ENCODE results near the gene KRT5. TPM values are rescaled to one million over a fixed set of nuclear protein-coding genes. Genes with fewer than 3 reads are reported as not detected.

Gene KRT5
- polyA plus RNA-seq, 3 donors: 0.04 TPM; not detected in 2

DNA sequence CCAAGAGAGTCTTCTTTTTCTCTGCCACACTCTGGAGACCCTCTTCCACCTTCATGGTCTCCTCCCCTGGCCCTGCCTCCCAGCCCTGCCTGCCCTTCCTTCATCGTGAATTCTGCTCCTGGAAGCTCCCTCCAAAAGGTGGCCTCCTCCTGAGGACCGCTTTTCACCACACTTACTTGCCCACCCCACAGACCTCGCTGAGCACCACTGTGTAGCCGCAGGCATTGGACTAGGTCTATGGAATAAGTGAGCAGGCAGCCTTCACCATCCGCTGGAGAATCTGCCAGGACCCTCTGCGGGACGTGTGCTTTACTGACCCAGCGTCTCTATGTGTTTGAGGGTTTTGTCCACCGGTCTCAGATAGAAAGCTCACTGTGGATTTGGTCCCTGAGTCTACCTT, 9.7 kb upstream of the KRT5 start:
- Histone ChIP-seq H3K4me2 (replicated peaks; ENCODE audit: extremely low read depth, low read length, poor library complexity, severe bottlenecking) (no peak overlapping the region), H3K36me3 (replicated peaks in 1 of 2; ENCODE audit: control insufficient read depth in 1 of 2, insufficient read depth in 2 of 2, low read length in 2 of 2) (no peaks in the 10 kb centered on the region), H3K4me1 (ENCODE audit: control insufficient read depth in 1 of 2, insufficient read depth in 2 of 2, low read length in 2 of 2) (peaks cover 10 to 18% of the 10 kb centered on the region in 2 donors), H3K9me3 (replicated peaks in 1 of 2; ENCODE audit: control insufficient read depth in 1 of 2, insufficient read depth in 1 of 2, low read length in 2 of 2) (no peaks in the 10 kb centered on the region), H3K79me2 (ENCODE audit: insufficient read depth, low read length) (no peaks in the 10 kb centered on the region), H3K9ac (ENCODE audit: insufficient read depth, low read length, poor library complexity, severe bottlenecking) (no peak overlapping the region), H3K27ac (ENCODE audit: low read depth in 1 of 2, low read length in 2 of 2) (no peak overlapping the region), H2AFZ (ENCODE audit: insufficient read depth, low read depth, low read length, poor library complexity, severe bottlenecking) (no peak overlapping the region), H3K27me3 (ENCODE audit: control insufficient read depth in 2 of 2, insufficient read depth in 2 of 2, low read length in 2 of 2) (no peaks in the 10 kb centered on the region), H4K20me1 (ENCODE audit: insufficient read depth, low read length) (no peaks in the 10 kb centered on the region), H3K4me3 (replicated peaks in 1 of 3; ENCODE audit: low read depth in 2 of 3, low read length in 3 of 3) (no peak overlapping the region)
- Mint-ChIP-seq H3K27ac (peak overlapping the region in 2 of 7 donors; percentile 14 to 47), H3K4me3 (no peak overlapping the region), H3K36me3 (no peaks in the 10 kb centered on the region), H3K27me3 (ENCODE audit: low read depth in 3 of 3) (peaks cover 0 to 6% (median 0%) of the 10 kb centered on the region in 3 donors), H3K4me1 (peaks cover 14% of the 10 kb centered on the region), H3K9me3 (peaks cover 0 to 1% (median 0%) of the 10 kb centered on the region in 7 donors)
- intact Hi-C loops (cut with micrococcal nuclease): no loop called here
- 100% methylated on average over 1 of the region's 9 CpGs for whole genome bisulfite sequencing (ENCODE audit: insufficient coverage)
- no peak for DNase-seq
- TF ChIP-seq CTCF (IDR thresholded peaks at IDR 0.05): no peak

DNA sequence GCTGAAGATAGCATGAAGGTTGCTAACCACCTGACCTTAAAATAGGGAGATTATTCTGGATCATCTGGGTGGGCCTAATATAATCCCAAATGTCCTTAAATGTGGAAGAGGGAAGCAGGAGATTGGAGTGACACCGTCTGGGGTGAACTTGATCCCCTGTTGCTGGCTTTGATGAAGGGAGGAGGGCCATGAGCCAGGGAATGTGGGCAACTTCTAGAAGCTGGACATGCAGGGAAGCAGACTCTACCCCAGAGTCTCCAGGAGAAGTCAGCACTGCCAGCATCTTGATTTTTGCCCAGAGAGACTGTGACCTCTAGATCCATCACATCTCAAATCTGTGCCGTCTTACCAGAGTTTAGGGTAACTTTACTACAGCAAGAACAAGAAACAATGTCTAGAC, 9.2 kb upstream of the KRT5 start:
- H3K27ac ChIP-seq (ENCODE audit: low read depth in 1 of 2, low read length in 2 of 2): no peak overlapping the region
- H4K20me1 ChIP-seq (ENCODE audit: insufficient read depth, low read length): no peaks in the 10 kb centered on the region
- H3K36me3 Mint-ChIP-seq: no peaks in the 10 kb centered on the region
- no peak overlapping the region for H3K9ac ChIP-seq (ENCODE audit: insufficient read depth, low read length, poor library complexity, severe bottlenecking)
- intact Hi-C loops (cut with micrococcal nuclease): no loop called here
- no peak overlapping the region for H3K4me2 ChIP-seq (replicated peaks; ENCODE audit: extremely low read depth, low read length, poor library complexity, severe bottlenecking)
- H3K27ac Mint-ChIP-seq: peak overlapping the region in 1 of 7 donors; percentile 47
- no peak for TF ChIP-seq CTCF (IDR thresholded peaks at IDR 0.05)
- peaks cover 14% of the 10 kb centered on the region for H3K4me1 Mint-ChIP-seq
- H3K4me3 Mint-ChIP-seq: no peak overlapping the region
- H3K4me3 ChIP-seq (replicated peaks in 1 of 3; ENCODE audit: low read depth in 2 of 3, low read length in 3 of 3): no peak overlapping the region
- no peaks in the 10 kb centered on the region for H3K79me2 ChIP-seq (ENCODE audit: insufficient read depth, low read length)
- peaks cover 0 to 1% (median 0%) of the 10 kb centered on the region in 7 donors for H3K9me3 Mint-ChIP-seq
- H3K4me1 ChIP-seq (ENCODE audit: control insufficient read depth in 1 of 2, insufficient read depth in 2 of 2, low read length in 2 of 2): peaks cover 10 to 18% of the 10 kb centered on the region in 2 donors
- DNase-seq: no peak
- no peak overlapping the region for H2AFZ ChIP-seq (ENCODE audit: insufficient read depth, low read depth, low read length, poor library complexity, severe bottlenecking)
- no peaks in the 10 kb centered on the region for H3K36me3 ChIP-seq (replicated peaks in 1 of 2; ENCODE audit: control insufficient read depth in 1 of 2, insufficient read depth in 2 of 2, low read length in 2 of 2)
- H3K27me3 ChIP-seq (ENCODE audit: control insufficient read depth in 2 of 2, insufficient read depth in 2 of 2, low read length in 2 of 2): no peaks in the 10 kb centered on the region
- peaks cover 0 to 6% (median 0%) of the 10 kb centered on the region in 3 donors for H3K27me3 Mint-ChIP-seq (ENCODE audit: low read depth in 3 of 3)
- no peaks in the 10 kb centered on the region for H3K9me3 ChIP-seq (replicated peaks in 1 of 2; ENCODE audit: control insufficient read depth in 1 of 2, insufficient read depth in 1 of 2, low read length in 2 of 2)
- WGBS (ENCODE audit: insufficient coverage): 100% methylated on average over 1 of the region's 2 CpGs

Data from CD14-positive monocyte (primary cell).